Ishikawa (cell line): ENCODE data around the gene INSL3.

Experiments used
- CEBPB ChIP-seq: IDR thresholded peaks from 2 replicates; pipeline ENCODE4 v1.6.1; 2012
- CREB1 ChIP-seq: IDR thresholded peaks from 2 replicates; pipeline ENCODE4 v1.6.1; 2012; ENCODE audit warnings: low read depth
- EGR1 ChIP-seq: IDR thresholded peaks from 2 replicates; pipeline ENCODE4 v1.6.1; 2012
- EP300 ChIP-seq: IDR thresholded peaks from 2 replicates; pipeline ENCODE4 v1.6.1; 2012; ENCODE audit warnings: borderline replicate concordance
- FOXM1 ChIP-seq: IDR thresholded peaks from 2 replicates; pipeline ENCODE4 v1.6.1; 2012; ENCODE audit warnings: low read depth, borderline replicate concordance
- MAX ChIP-seq: IDR thresholded peaks from 2 replicates; pipeline ENCODE4 v1.6.1; 2012
- NFIC ChIP-seq: IDR thresholded peaks from 2 replicates; pipeline ENCODE4 v1.6.1; 2012
- RAD21 ChIP-seq: IDR thresholded peaks from 2 replicates; pipeline ENCODE4 v1.6.1; 2012; ENCODE audit warnings: low read depth
- REST ChIP-seq: IDR thresholded peaks from 2 replicates; pipeline ENCODE4 v1.6.1; 2012; ENCODE audit warnings: low read depth, mild to moderate bottlenecking
- TAF1 ChIP-seq: IDR thresholded peaks from 2 replicates; pipeline ENCODE4 v1.6.1; 2012; ENCODE audit warnings: low read depth, mild to moderate bottlenecking
- TCF12 ChIP-seq: IDR thresholded peaks from 2 replicates; pipeline ENCODE4 v1.6.1; 2012; ENCODE audit warnings: low read depth
- TEAD4 ChIP-seq: IDR thresholded peaks from 2 replicates; pipeline ENCODE4 v1.6.1; 2012
- USF1 ChIP-seq: IDR thresholded peaks from 2 replicates; pipeline ENCODE4 v1.6.1; 2012
- YY1 ChIP-seq: IDR thresholded peaks from 2 replicates; pipeline ENCODE4 v1.6.1; 2012; ENCODE audit warnings: low read depth
- ZBTB7A ChIP-seq: IDR thresholded peaks from 2 replicates; pipeline ENCODE4 v1.6.1; 2012; ENCODE audit warnings: low read depth

The INSL3 gene

GRCh38 chr19:17802137-17802858, 19.0 kb downstream of the INSL3 start:
- no peak for TF ChIP-seq TEAD4
- no peak for TF ChIP-seq RAD21
- TF ChIP-seq EP300, result no peak
- TF ChIP-seq ZBTB7A, result no peak
- TF ChIP-seq CEBPB, result no peak
- no peak for TF ChIP-seq USF1
- TF ChIP-seq TCF12, result no peak
- TF ChIP-seq REST, result no peak
- TF ChIP-seq NFIC, result no peak

- peak; percentile 24; the same call in 1 of the 2 replicates for TF ChIP-seq MAX
- no peak for TF ChIP-seq CEBPB
- TF ChIP-seq TAF1, result no peak
- no peak for TF ChIP-seq USF1
- no peak for TF ChIP-seq ZBTB7A
- no peak for TF ChIP-seq REST
- TF ChIP-seq NFIC, result peak; percentile 19; the same call in 1 of the 2 replicates
- no peak; the same call in 1 of the 2 replicates for TF ChIP-seq YY1
- no peak for TF ChIP-seq CREB1
- TF ChIP-seq FOXM1, result peak; percentile 26; the same call in 1 of the 2 replicates
- TF ChIP-seq EP300, result peak; percentile 75
- TF ChIP-seq RAD21, result no peak; the same call in 1 of the 2 replicates
- TF ChIP-seq TEAD4, result peak; percentile 60; the same call in 1 of the 2 replicates
- no peak for TF ChIP-seq EGR1
- peak; percentile 76 for TF ChIP-seq TCF12
These were observed 23.7 kb downstream of the INSL3 start for GRCh38 chr19:17797424-17798201.

GRCh38 chr19:17796838-17797423, 24.4 kb downstream of the INSL3 start:
- TF ChIP-seq CEBPB (no peak), MAX (peak; percentile 8; the same call in 1 of the 2 replicates)

- TF ChIP-seq YY1 (no peak), NFIC (peak; percentile 70), RAD21 (no peak; the same call in 1 of the 2 replicates), MAX (peak; percentile 70; the same call in 1 of the 2 replicates), REST (no peak), TEAD4 (peak; percentile 75), CEBPB (no peak), CREB1 (no peak), TCF12 (peak; percentile 92), TAF1 (no peak), EGR1 (no peak), ZBTB7A (no peak; the same call in 1 of the 2 replicates), USF1 (no peak), EP300 (peak; percentile 80; the same call in 1 of the 2 replicates), FOXM1 (peak; percentile 71)
These were observed 25.1 kb downstream of the INSL3 start for GRCh38 chr19:17796013-17796837.
